Measurements from ENCODE around the gene TRIM50.
"Not testable (repeated sequence)": the region's sequence is repeated elsewhere in the genome, so short reads cannot be mapped to it uniquely, and the experiment has no call there.

Gene TRIM50

DNA sequence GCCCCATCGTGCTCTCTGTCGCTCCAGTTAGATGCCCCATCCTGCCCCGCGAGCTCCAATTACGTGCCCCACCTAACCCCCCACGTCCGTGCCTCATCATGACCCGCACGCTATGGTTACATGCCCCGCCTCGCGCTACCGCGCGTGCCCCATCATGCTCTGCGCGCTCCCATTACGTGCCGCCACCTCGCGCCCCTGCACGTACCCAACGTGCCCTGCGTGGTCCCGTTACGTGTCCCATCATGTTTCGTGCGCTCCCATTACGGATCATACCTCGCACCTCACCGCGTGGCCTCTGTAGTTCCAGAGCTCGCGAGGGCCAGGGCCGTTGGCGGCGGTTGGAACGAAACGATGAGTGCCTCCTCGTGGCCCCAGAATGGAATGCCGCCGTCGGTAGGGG, at the start of gene TRIM50, which contains the start of gene FKBP6:
Gene TRIM50 (minus strand): TSS at position 161 of the 400 bp plus-strand sequence. CDS start 3,295 bp downstream, outside the sequence.
Gene FKBP6 (plus strand): TSS at position 240 of the 400 bp plus-strand sequence. CDS start 268 bp downstream, outside the sequence.
- not testable (repeated sequence) for H3K4me3 ChIP-seq; DNase-seq (ENCODE audit: low spot score); H3K27ac ChIP-seq

- TF ChIP-seq, protein P1, sequence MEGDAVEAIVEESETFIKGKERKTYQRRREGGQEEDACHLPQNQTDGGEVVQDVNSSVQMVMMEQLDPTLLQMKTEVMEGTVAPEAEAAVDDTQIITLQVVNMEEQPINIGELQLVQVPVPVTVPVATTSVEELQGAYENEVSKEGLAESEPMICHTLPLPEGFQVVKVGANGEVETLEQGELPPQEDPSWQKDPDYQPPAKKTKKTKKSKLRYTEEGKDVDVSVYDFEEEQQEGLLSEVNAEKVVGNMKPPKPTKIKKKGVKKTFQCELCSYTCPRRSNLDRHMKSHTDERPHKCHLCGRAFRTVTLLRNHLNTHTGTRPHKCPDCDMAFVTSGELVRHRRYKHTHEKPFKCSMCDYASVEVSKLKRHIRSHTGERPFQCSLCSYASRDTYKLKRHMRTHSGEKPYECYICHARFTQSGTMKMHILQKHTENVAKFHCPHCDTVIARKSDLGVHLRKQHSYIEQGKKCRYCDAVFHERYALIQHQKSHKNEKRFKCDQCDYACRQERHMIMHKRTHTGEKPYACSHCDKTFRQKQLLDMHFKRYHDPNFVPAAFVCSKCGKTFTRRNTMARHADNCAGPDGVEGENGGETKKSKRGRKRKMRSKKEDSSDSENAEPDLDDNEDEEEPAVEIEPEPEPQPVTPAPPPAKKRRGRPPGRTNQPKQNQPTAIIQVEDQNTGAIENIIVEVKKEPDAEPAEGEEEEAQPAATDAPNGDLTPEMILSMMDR (IDR thresholded peaks at IDR 0.05) = no peak
- H3K27ac ChIP-seq = no peak overlapping the region
- peak overlapping the region; percentile 45 for H3K4me3 ChIP-seq
- DNase-seq (ENCODE audit: low spot score) = no peak
Observed at GRCh38 chr7:73376671-73377412, 49.0 kb upstream of the TRIM50 start.

- DNase-seq (ENCODE audit: low spot score); H3K27ac ChIP-seq; H3K4me3 ChIP-seq: not testable (repeated sequence)
Observed at GRCh38 chr7:73376262-73376661, 48.4 kb upstream of the TRIM50 start.

- Histone ChIP-seq H3K4me3 (no peak overlapping the region), H3K27ac (no peak overlapping the region)
- DNase-seq (ENCODE audit: low spot score) = no peak
- TF ChIP-seq, protein P1 (IDR thresholded peaks at IDR 0.05) = no peak
Observed at GRCh38 chr7:73373741-73374140, 45.9 kb upstream of the TRIM50 start.

- no peak for DNase-seq (ENCODE audit: low spot score)
- TF ChIP-seq, protein P1 (IDR thresholded peaks at IDR 0.05) = no peak
- H3K27ac ChIP-seq = no peak overlapping the region
- no peak overlapping the region for H3K4me3 ChIP-seq
Observed at GRCh38 chr7:73369622-73370021, 41.7 kb upstream of the TRIM50 start.

DNA sequence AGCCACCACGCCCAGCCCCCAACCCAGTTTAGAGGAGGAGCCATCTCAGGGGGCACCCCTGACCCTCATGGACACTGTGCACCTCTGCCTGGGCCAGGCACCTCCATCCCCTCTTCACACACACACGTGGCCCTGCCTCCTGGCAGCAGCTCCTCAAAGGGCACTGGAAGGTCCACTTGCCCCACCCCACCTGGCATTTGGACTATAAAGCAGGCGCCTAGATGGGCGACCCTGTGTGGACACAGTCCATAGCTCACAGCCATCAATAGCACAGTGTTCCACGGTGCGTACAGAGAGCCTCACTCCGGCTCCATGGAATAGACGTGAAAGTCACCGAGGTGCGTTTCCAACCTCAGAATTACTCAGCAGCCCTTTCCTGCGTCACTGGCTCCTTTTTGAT, 41.1 kb upstream of the TRIM50 start:
- Histone ChIP-seq H3K27ac (no peak overlapping the region), H3K4me3 (no peak overlapping the region)
- TF ChIP-seq, protein P1 (IDR thresholded peaks at IDR 0.05) = no peak
- no peak for DNase-seq (ENCODE audit: low spot score)

GRCh38 chr7:73366990-73367389, 39.1 kb upstream of the TRIM50 start:
- no peak for DNase-seq (ENCODE audit: low spot score)
- TF ChIP-seq, protein P1 (IDR thresholded peaks at IDR 0.05) = no peak
- H3K4me3 ChIP-seq = no peak overlapping the region
- H3K27ac ChIP-seq = no peak overlapping the region

DNA sequence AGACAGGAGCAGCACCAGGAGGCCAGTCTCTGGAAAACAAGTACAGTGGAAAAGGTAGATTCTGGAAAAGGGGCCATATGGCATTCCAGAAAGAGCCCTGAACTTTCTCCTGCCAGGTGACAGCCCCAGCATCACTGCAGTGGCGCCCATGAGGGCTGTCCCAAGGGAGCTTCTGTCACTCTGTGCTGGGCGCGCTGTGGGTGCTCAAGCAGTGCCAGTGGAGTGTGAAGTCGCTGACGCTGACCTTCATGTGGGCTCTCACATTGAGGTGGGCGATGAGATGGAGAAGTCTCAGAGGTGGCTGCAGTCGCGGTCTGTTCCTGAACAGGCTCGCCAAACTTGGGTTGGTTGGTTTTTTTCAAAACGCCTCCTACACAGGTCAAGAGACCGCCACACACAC, 38.2 kb upstream of the TRIM50 start:
- Histone ChIP-seq H3K4me3 (no peak overlapping the region), H3K27ac (no peak overlapping the region)
- TF ChIP-seq, protein P1 (IDR thresholded peaks at IDR 0.05) = no peak
- no peak for DNase-seq (ENCODE audit: low spot score)

Measured in coronary artery (tissue), 2 donors.